ENCODE results near the gene SYTL1.

The SYTL1 gene

DNA sequence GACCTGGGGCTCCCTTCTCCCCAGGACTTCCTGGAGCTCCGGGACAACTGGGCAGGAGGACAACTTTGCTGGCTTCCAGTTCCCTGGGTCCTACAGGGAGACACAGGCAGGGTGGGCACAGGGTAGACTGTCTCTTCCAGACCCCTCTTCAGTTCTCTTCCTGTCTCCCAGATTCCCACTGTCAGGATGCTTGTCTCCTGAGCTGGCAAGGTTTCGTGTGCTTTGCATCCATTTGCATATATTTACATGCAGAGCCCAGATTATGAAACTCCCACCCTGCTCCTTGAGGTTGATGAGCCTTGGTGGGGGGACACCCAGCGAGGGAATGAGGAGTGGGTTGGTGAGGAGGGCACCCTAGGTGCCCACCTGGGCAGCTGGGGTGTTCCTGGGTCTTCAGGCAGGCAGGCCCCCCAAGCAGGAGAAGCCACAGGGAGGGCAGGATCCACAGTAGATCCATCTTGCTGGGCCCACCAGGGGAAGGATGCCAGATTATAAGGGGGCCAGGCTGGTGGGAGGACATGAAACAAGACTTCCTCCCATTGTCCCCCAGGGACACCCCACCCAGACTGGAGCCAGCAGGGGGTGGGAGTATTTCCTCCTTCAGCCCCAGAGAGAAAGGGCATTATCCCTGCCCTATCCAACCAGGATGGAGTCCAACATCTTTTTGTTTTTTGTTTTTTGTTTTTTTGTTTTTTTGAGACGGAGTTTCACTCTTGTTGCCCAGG lies 32.7 kb downstream of the SYTL1 start, which contains the start of gene FCN3:
Gene FCN3 (minus strand): TSS at position 463 of the 725 bp plus-strand sequence. CDS start 6 bp downstream, at position 457.
- Histone ChIP-seq H3K4me3 (replicated peaks; ENCODE audit: insufficient read depth, low read length) (no peak within 1 kb of the TSS), H3K27me3 (ENCODE audit: insufficient read depth, poor library complexity, severe bottlenecking) (no peaks in the 10 kb centered on the region), H3K27ac (replicated peaks) (no peak within 1 kb of the TSS)
- no peak for DNase-seq (ENCODE audit: low read depth in 1 of 2, low spot score in 1 of 2)
- TF ChIP-seq CTCF (IDR thresholded peaks at IDR 0.05; ENCODE audit: insufficient read depth, low read length): no peak
- TF ChIP-seq, protein P1, sequence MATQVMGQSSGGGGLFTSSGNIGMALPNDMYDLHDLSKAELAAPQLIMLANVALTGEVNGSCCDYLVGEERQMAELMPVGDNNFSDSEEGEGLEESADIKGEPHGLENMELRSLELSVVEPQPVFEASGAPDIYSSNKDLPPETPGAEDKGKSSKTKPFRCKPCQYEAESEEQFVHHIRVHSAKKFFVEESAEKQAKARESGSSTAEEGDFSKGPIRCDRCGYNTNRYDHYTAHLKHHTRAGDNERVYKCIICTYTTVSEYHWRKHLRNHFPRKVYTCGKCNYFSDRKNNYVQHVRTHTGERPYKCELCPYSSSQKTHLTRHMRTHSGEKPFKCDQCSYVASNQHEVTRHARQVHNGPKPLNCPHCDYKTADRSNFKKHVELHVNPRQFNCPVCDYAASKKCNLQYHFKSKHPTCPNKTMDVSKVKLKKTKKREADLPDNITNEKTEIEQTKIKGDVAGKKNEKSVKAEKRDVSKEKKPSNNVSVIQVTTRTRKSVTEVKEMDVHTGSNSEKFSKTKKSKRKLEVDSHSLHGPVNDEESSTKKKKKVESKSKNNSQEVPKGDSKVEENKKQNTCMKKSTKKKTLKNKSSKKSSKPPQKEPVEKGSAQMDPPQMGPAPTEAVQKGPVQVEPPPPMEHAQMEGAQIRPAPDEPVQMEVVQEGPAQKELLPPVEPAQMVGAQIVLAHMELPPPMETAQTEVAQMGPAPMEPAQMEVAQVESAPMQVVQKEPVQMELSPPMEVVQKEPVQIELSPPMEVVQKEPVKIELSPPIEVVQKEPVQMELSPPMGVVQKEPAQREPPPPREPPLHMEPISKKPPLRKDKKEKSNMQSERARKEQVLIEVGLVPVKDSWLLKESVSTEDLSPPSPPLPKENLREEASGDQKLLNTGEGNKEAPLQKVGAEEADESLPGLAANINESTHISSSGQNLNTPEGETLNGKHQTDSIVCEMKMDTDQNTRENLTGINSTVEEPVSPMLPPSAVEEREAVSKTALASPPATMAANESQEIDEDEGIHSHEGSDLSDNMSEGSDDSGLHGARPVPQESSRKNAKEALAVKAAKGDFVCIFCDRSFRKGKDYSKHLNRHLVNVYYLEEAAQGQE (IDR thresholded peaks at IDR 0.05; ENCODE audit: insufficient replicate concordance, low read depth): no peak
- TF ChIP-seq SPI1 (IDR thresholded peaks at IDR 0.05; ENCODE audit: borderline replicate concordance, low read depth): no peak
- no peak for TF ChIP-seq POLR2AphosphoS5 (IDR thresholded peaks at IDR 0.05; ENCODE audit: low read depth)
- TF ChIP-seq GABPA (IDR thresholded peaks at IDR 0.05; ENCODE audit: low read depth): no peak

DNA sequence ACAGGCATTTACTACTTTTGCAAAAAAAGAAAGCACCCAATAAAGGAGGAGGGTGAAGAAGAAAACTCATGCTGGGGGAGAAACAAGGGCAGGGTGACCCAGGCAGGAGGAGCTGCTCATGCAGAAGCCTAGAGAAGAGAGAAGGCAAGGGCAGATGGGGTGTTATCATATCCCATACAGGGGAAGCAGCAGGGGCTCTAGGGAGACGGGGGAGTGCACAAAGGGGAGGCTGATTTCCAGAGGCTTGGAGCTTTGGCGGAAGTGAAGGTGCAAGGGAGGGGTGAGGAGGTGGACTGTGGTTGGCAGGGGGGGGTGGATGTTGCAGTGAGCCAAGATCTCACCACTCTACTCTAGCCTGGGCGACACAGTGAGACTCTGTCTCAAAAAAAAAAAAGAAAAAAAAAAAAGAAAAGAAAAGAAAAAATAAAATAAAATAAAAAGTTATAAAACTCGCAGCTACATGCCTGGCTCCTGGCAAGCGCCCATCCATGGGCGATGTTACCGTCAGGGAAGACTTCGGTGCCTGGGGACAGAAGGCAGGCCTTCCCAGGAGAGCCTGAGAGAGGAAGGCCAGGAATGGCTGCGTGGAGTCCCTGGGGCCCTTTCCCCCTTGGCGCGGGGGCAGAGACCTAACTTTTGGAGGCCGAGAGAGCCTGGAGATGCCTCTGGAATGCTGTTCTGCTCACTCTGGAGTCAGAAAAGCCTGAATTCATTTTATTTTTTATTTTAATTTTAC lies 36.1 kb downstream of the SYTL1 start:
- no peak for TF ChIP-seq CTCF (IDR thresholded peaks at IDR 0.05; ENCODE audit: insufficient read depth, low read length)
- TF ChIP-seq POLR2AphosphoS5 (IDR thresholded peaks at IDR 0.05; ENCODE audit: low read depth): no peak
- TF ChIP-seq, protein P1 (IDR thresholded peaks at IDR 0.05; ENCODE audit: insufficient replicate concordance, low read depth): no peak
- no peak for TF ChIP-seq GABPA (IDR thresholded peaks at IDR 0.05; ENCODE audit: low read depth)
- no peak for TF ChIP-seq SPI1 (IDR thresholded peaks at IDR 0.05; ENCODE audit: borderline replicate concordance, low read depth)
- Histone ChIP-seq H3K4me3 (replicated peaks; ENCODE audit: insufficient read depth, low read length) (no peak overlapping the region), H3K27me3 (ENCODE audit: insufficient read depth, poor library complexity, severe bottlenecking) (no peaks in the 10 kb centered on the region), H3K27ac (replicated peaks) (no peak overlapping the region)
- no peak for DNase-seq (ENCODE audit: low read depth in 1 of 2, low spot score in 1 of 2)

DNA sequence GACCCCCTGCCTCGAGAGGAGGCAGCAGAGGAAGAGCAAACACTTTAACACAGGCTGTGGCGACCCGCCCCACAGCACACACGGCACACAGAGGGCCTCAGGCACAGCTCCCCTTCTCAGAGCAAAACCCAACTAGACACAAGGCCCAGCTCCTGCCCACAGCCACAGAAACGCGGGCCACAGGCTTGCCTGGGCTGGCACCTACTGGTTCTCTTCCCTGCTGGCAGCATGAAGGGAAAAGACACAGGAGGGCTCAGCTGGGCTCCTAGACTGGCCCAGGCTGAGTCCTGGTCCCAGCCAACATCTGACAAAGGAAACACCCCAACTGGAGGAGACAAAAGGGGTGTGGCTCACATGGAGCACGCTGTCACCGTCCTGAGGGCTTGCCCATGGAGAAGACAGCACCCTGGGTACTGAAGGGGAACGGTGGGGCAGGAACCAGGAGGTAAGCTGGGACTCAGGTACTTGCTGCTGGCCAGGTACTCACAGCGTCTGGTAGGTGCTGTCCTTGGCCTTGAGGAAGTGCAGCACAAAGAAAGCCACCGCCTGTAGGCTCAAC lies 37.8 kb downstream of the SYTL1 start:
- Histone ChIP-seq H3K27ac (replicated peaks) (no peak overlapping the region), H3K27me3 (ENCODE audit: insufficient read depth, poor library complexity, severe bottlenecking) (no peaks in the 10 kb centered on the region), H3K4me3 (replicated peaks; ENCODE audit: insufficient read depth, low read length) (no peak overlapping the region)
- DNase-seq (ENCODE audit: low read depth in 1 of 2, low spot score in 1 of 2): no peak
- no peak for TF ChIP-seq GABPA (IDR thresholded peaks at IDR 0.05; ENCODE audit: low read depth)
- TF ChIP-seq CTCF (IDR thresholded peaks at IDR 0.05; ENCODE audit: insufficient read depth, low read length): no peak
- TF ChIP-seq SPI1 (IDR thresholded peaks at IDR 0.05; ENCODE audit: borderline replicate concordance, low read depth): no peak

Data from HL-60 (cell line).